HG03103 (cell line): ENCODE measurements around the gene LCN1.
"Not testable (repeated sequence)": the region's sequence is repeated elsewhere in the genome, so short reads cannot be mapped to it uniquely, and the experiment has no call there.

Source experiments
- ATAC-seq: cut with Tn5 transposase; IDR thresholded peaks from one replicate; pipeline ENCODE4 v1.9.1; 2021; ENCODE audit warnings: low read depth; ENCODE audit not compliant: unreplicated experiment

The LCN1 gene

DNA sequence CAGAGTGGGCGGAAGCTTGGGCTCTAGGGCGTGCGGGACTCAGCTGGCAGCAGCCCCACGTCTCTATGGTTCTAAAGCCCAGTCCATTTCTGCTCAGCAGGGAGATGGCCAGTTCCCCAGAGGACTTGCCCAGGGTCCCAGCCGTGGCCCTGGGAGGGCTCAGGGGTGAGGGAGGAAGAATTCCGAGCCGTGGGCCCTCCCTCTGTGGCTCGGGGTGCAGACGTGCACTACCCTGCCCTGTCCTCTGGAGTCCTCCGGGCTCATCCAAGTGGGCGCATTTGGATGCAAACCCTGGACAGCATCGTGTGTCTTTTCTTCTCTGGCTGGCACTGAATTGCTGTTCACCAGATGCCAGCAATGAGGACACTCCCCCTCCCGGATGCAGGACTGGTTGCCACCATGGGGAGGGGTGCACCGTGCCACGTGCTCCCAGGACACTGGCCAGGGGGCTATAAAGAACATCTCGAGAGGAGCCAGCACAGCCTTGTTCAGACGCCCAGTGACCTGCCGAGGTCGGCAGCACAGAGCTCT, 24.5 kb downstream of the LCN1 start, which contains the start of gene OBP2A:
OBP2A (plus strand) TSS at position 481 of the 531 bp plus-strand sequence. CDS start 55 bp downstream, outside the sequence.
- ATAC-seq: not testable (repeated sequence)

DNA sequence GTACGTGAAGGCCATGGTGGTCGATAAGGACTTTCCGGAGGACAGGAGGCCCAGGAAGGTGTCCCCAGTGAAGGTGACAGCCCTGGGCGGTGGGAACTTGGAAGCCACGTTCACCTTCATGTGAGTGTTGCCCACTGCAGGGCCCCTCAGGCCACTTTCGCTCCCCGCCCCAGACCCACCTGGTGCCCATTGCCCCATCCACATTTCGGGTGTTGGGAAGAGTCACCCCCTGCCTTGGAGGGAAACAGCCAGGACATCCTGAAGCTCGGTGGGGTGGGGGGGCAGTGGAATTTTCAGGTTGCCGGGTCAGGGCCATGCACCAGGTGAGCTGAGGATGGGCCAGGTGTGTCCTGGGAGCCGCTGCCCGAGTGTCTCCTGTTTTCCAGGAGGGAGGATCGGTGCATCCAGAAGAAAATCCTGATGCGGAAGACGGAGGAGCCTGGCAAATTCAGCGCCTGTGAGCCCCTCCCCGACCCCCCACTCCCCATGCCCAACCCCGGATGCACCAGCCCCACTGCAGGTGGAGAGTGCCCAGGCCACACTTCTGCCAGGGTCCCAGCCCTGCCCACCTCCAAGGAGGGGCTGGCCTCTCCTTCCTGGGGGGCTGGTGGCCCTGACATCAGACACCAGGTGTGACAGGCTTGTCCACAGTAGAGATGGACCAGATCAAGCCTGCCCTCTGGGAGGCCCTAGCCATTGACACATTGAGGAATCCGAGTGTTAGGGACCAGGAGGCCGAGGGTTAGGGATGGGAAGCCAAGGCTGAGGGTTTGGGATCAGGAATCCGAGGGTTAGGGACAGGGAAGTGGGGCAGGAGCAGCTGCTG, 25.8 kb downstream of the LCN1 start:
- not testable (repeated sequence) for ATAC-seq

DNA sequence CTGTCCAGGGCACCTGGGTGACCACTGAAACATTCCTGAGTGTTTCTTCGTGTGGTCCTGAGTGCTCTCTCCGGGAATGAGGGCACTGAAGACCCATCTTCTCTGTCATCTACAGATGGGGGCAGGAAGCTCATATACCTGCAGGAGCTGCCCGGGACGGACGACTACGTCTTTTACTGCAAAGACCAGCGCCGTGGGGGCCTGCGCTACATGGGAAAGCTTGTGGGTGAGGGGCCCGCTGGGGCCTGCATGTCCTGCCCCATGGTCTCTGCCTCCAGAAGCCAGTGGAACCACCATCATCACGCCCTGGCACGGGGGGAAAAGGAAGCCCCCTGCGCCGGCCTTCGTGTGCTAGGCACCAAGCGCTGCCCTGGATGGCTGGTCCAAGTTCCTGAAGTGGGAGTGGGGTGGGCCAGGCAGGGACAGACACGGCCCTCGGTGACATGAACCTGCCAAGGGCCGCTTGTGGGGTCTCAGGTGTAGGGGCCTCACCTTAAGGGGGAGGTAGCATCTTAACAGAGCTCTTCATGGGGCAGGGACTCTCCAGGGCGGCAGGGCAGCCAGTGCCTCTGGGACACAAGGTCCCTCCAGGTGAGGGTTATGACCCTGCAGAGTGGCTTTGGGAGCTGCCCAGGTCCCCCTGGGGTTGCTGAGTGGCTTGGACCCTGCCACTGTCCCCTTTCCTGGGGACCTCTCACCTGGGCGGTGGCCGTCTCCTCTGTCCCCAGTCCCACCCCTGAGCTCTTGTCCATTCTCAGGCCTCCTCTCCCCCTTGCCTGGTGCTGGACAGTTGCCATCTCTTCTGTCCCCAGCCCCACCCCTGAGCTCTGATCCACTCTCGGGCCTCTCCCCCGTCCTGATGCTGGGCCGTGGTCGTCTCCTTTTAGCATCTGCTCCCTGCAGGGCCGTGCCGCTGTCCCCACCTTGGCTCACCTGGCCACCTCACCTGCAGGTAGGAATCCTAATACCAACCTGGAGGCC, 26.8 kb downstream of the LCN1 start:
- ATAC-seq: no peak

DNA sequence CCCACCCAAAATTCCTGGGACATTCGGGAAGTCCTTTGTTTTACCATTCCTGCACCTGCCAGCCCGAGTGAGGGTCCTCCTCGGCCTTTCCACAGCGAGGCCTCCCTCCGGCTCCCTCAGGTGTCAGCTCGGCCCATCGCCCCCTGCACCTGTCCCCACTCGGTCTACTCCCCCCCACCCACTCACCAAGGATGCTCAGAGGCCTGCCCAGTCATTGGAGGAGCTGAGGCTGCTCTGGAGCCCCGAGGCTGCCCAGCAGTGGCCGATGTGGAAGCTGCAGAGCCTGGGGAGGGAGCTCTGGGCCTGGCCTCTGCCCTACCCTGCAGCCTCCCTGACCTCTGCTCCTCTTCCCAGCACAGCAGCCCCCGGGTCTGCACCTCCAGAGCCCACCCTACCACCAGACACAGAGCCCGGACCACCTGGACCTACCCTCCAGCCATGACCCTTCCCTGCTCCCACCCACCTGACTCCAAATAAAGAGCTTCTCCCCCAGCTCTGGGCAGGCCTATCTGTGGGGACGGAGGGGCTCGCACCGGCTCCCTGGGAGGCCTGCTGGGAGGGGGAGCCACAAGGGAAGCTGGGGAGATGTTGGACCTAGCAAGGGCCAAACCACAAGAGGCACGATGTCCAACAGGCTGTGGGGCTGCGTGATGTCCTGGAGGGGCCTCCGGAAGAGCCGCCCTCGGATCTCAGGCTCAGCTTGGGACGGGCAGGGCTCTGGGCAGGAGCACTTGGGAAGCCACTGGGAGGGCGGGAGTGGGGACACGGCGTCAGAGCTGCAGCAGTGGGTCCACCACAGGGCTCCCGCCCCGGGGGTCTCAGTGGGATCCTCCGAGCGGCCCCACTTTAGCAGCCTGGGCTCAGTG, 28.5 kb downstream of the LCN1 start:
- not testable (repeated sequence) for ATAC-seq

DNA sequence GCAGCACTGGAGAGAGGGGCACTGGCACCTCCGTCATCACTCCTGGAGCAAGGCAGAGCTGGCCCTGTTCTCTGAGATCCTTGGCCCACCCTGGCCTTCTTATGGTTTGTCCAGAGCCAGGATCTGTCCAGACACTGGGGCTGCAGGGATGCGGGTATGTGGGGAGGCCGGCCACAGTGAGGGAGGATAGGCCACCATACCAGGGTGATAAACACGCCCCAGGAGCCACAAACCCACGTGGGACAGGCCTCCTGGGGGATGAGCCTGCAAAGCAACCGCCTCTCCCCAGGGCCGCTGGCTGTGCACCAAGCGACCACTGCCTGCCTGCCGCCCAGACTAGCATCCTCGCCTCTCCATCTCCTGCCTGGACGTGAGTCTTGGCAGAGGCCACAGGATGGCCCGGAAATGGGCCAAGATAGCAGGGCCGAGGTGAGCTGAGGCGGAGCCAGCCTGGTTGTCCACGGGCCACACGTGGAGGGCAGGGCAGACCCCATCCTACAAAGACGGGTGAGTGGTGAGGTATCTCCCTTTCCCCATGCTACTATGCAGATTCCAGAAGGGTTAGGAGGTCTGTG, 29.2 kb downstream of the LCN1 start:
- ATAC-seq: no peak

DNA sequence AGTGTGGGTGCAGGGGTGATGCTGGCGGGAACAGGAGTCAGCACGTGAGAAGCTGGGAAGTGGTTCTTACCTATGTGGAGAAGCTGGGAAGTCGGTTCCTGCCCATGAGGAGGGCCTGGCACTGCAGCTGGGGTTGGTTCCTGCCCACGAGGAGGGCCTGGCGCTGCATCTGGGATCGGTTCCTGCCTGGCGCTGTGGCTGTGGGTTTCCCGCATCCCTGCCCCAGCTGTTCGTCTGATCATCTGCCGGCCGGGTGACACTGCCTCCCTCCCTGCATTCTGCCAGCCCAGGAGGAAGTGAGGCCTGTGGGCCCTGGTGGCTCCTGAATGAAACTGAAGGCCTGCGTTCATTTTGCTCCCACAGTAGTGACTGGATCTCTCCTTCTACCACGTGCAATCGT, 29.8 kb downstream of the LCN1 start:
- ATAC-seq: no peak

DNA sequence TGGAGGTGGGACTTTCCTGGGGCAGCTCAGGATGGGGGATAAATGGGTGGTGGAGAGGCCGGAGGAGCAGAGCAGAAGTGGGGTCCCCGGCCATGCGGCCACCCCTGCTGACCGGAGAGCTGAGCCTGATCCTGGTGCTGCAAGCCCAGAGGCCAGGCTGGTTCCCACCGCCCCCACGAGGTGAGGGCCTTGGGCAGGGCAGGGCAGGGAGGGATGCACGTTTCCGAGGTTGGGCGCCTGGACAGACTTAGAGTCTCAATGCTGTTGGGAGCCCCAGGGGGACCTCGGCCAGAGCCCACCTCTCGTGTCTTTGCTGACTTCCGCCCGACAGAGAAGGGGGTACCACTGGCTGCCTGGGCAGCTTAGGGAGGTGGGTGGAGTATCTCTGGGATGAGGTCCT, 30.2 kb downstream of the LCN1 start:
- ATAC-seq: no peak

DNA sequence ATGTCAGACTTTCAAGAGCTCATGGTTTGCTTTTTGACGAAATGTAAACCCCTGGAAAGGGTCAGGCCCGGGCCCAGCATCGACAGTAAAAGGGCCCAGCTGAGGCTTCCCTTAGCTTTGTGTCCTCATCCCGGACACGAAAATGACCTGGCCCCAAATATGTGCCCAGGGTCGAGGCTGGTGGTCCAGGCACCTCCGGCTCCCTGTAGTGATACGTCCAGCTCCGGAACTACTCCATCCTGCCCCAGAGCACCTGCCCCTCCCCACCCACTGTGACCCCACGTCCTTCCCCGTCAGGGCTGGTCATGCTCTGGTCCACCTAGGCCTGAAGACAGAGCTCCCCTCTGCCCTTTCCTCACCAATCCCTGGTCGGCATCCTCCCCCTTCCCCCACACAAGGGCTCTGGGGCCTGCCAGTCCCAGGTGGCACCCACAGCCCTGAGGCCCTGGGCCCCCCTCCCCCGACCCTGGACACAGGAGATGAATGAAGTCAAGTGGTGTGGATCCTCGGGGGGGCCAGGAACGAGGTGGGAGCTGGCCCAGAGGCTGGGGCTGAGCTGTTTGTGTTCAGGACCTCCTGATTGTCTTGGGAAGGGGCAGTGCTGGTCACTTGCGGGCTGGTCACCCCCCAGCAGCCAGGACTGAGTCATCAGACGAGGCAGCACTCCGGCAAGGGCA, 30.9 kb downstream of the LCN1 start:
- no peak for ATAC-seq

DNA sequence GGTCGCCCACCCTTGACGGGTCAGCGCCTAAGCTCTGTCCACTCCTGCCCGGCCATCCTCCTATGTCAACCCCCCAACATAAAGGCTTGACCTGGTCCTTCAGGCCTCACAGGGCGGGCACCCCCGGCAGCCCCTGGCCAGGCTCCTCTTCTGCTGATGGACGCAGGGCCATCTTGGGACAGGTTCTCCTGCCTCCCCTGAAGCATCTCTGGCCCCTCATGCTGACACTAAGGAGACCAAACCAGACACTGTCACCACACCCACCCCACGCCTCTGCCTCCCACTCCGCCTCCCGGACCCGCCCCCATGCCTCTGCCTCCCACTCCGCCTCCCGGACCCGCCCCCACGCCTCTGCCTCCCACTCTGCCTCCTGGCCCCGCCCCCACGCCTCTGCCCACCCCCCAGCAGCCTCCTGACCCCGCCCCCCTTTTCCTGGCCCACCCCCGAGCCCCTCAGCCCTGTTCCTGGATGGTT, 31.5 kb downstream of the LCN1 start:
- ATAC-seq: no peak

DNA sequence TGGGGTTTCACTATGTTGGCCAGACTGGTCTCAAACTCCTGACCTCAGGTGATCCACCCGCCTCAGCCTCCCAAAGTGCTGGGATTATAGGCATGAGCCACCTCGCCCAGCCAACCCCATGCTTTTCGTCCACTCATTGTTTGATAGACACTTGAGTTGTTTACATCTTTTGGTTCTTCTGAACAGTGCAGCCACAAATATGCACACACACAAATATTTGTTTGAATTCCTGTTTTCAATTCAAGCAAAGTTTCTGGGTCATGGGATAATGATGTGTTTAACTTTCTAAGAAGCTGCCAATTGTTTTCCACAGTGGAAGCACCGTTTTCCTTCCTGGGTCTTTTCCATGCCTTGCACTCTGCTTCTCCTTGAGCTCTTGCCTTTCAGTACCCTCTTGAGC, 33.5 kb downstream of the LCN1 start:
- no peak for ATAC-seq

DNA sequence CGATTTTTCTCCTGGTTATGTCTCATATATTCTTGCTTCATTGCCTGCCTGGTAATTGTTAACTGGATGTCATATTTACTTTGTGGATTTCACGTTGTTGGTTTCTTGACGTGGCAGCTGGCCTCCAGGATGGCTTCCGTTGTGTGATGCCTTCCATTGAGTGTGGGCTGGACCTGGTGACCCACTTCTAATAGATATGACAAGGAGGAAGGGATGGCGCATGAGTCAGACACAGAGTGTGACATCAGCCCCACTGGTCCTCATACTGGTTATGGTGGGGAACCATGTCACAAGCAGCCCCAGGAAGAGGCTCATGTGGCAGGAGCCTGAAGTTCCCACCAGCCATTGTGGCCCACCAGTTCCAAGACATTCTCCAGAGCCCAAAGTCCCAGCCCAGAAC, 34.0 kb downstream of the LCN1 start:
- ATAC-seq: no peak

DNA sequence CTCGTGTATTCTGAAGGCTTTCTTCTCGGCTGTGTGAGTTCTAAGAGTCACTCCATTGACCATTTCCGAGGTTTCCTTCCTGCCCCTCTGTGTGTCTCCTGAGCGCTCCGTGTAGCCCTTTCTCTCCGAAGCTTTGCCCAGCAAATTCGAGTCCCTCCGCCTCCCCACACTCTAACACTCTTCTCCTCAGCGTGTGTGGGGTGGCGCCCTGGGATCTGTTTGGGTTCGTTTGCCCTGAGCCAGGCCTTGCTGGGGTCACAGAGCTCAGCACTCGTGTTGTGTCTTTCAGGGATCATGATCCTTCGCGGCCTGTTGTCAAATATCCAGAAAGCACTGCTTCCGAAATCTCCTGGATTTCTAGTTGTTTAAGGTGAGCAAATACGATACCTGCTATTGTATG, 34.7 kb downstream of the LCN1 start:
- ATAC-seq: no peak

DNA sequence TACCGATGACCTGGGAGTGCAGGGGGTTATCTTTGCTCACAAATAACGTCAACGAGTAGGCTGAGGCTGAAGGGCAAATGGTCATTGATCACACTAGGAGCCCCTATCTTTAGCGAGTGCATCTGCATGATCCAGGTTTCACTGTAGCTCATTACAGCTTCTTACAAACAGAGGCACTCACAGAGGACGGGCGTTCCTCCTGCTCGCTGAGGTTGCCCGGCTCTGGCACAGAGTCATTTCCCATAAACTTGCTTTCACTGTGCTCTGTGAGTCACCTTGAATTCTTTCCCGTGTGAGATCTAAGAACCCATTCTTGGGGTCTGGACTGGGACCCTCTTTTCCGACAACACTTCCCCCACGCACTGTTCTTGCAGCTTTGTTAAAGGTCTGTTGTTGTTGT, 38.4 kb downstream of the LCN1 start:
- no peak for ATAC-seq

DNA sequence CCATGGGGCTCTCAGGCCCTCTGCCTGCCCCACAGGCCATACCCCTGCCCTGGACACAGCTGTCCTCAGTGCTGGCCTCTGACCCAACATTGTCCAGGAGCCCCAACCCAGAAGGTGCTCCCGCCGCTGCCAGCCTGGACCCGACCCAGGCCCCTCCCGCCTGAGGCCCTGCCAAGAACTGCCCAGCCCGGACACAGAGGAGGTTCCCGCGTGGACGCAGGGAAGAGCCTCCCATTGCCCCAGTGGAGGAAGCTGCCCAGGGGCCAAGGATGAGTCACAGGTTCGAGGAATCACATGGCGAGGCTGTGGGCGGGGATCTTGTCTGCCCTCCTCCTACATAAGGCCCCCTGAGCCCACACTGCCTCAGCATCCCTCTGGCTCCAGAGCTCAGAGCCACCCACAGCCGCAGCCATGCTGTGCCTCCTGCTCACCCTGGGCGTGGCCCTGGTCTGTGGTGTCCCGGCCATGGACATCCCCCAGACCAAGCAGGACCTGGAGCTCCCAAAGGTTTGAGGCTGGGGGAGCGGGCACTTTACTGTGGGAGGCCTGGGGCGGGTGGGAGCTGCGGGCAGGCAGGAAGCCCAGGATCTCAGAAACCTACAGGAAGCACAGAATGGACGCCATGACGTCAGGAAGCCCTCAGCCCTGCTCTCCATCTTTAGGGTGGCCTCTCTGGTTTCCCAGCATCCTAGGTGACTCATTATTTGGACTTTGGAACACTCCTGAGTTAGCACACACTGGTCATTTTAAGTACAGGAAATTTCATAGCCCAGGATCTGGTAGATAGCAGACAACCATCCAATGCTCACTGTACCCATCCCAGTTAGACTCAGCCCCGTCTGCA, 40.4 kb downstream of the LCN1 start, which contains the start of gene PAEP:
PAEP (plus strand) TSS at position 366 of the 844 bp plus-strand sequence.
- no peak for ATAC-seq

DNA sequence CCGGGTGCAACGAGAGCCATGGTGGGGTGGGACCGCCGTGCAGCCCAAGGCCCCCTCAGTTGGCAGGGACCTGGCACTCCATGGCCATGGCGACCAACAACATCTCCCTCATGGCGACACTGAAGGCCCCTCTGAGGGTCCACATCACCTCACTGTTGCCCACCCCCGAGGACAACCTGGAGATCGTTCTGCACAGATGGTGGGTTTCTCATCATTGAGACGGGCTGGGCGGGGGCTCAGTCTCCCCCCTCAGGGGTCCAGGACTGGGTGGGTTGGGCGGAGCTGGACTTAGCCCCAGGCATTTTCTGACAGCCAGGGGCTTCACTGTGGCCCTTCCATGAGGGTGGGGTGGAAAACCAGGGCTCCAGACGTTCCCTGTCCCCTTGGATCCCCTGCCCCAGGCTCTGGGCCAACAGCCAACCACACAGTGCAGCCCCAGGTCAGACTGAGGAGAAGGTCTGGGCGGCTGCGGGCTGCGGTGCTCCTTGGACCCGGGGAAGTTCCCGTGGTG, 41.0 kb downstream of the LCN1 start:
- no peak for ATAC-seq

DNA sequence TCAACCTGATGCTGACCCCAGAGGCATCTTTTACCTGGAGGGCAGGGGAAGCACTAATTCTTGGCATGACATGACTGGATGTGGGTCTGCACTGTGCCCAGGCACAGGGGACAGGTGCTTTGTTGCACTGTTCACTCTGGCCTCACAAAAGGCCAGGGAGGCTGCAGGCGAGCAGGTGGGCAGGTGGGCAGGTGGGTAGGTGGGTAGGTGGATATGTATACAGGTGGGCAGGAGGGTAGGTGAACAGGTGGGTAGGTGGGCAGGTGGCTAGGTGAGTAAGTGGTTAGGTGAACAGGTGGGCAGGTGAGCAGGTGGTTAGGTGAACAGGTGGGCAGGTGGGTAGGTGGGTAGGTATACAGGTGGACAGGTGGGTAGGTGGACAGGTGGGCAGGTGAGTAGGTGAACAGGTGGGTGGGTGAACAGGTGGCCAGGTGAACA, 41.8 kb downstream of the LCN1 start:
- no peak for ATAC-seq

DNA sequence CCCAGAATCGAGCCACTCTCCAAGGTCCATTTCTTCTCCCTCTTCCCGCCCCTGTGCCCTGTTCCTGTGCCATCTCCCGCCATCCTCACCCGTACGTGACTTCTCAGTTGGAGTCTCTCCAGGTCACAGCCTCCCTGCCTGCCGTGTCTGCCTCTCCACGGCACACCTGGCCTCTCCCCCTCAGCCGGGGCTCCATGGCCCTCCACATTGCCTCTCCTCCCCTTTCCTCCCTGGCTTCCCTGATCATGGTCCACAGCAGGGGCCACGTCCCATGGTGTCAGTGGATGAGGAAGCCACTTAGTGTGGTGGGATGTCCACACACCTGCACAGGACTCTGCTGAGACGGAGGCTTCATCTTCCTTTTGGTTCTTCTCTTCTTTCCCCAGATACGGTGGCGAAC, 42.6 kb downstream of the LCN1 start:
- no peak for ATAC-seq

DNA sequence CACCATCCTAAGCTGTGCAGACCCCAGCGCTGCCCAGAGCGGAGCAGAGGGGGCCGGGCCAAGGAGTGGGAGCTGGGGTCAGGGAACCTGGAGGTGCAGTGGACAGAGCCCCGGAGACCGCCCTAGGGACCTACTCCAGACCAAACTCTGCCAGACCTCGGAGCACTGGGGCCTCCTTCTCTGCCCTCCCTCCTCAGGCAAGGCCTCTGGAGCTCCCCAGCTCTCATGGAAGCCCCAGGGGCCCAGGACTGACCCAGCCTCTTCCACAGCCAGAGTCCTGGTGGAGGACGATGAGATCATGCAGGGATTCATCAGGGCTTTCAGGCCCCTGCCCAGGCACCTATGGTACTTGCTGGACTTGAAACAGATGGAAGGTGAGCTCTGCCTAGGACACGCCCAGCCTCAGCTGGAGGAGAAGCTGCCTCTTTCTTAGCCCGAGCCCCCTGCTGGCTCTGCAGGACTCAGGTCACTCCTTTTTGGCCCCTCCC, 43.9 kb downstream of the LCN1 start:
- ATAC-seq: no peak
